Measurements from ENCODE around the gene PARK7. TPM values are rescaled to one million over a fixed set of nuclear protein-coding genes. Genes with fewer than 3 reads are reported as not detected.

Gene PARK7
- total RNA-seq, 6 experiments from 2014 or later, result 144 to 218 (median 173) TPM

DNA sequence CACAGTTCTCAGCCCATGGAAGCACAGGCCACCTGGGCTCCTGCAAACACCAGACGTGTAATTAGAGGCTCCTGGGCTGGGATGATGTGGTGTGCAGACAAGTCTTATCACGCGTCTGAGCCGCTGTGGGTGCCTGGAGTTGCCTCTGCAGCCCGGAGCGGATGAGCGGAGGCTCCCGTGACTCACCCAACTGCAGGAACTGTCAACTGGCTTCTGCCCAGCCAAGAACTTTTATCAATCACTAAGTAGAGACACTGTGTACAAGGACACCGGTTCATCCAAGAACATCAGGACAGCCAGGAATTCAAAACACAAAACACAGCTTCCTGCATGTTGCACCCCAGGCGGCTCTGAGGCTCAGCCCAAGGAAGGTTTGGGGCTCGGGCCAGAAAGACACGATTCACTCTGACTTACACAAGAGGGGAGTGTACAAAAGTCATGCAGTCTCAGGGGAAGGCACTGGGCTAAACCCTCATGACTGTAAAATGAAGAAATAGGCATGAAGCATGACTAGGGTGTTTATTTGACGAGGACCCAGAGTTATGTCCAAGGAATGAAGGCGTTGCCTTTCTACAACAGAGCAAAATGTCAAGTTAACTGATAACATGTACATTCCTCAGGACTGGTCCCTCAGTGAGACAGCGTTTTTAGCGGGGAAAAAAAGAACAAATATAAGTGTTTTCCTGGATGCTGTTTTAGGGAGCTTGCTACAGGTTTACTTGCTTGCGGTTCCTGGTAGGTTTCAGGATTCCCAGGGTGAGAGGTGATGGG lies 43.5 kb downstream of the PARK7 start:
- DNase-seq (peak; percentile 72 to 80 (median 73)), ATAC-seq (peak; percentile 36 to 65 (median 48))
- no peaks in the 10 kb centered on the region for H3K9me3 ChIP-seq
- WGBS (ENCODE audit: insufficient coverage, low coverage, low lambda C conversion rate, missing lambda C conversion rate), result 11% methylated on average over 9 of the region's 17 CpGs
- H3K4me3 ChIP-seq, result no peak overlapping the region
- TF ChIP-seq POLR2A (IDR thresholded peaks at IDR 0.05), result peak; percentile 32
- TF ChIP-seq, protein P1, sequence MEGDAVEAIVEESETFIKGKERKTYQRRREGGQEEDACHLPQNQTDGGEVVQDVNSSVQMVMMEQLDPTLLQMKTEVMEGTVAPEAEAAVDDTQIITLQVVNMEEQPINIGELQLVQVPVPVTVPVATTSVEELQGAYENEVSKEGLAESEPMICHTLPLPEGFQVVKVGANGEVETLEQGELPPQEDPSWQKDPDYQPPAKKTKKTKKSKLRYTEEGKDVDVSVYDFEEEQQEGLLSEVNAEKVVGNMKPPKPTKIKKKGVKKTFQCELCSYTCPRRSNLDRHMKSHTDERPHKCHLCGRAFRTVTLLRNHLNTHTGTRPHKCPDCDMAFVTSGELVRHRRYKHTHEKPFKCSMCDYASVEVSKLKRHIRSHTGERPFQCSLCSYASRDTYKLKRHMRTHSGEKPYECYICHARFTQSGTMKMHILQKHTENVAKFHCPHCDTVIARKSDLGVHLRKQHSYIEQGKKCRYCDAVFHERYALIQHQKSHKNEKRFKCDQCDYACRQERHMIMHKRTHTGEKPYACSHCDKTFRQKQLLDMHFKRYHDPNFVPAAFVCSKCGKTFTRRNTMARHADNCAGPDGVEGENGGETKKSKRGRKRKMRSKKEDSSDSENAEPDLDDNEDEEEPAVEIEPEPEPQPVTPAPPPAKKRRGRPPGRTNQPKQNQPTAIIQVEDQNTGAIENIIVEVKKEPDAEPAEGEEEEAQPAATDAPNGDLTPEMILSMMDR (IDR thresholded peaks at IDR 0.05), result no peak
- peaks cover 0 to 1% (median 0%) of the 10 kb centered on the region in 4 donors for H3K36me3 ChIP-seq
- peaks cover 0 to 7% (median 3%) of the 10 kb centered on the region in 4 donors for H3K4me1 ChIP-seq
- H3K27ac ChIP-seq, result peak overlapping the region; percentile 18 to 63 (median 60)
- intact Hi-C loops (cut with DNase I), result no loop called here
- no peaks in the 10 kb centered on the region for H3K27me3 ChIP-seq

DNA sequence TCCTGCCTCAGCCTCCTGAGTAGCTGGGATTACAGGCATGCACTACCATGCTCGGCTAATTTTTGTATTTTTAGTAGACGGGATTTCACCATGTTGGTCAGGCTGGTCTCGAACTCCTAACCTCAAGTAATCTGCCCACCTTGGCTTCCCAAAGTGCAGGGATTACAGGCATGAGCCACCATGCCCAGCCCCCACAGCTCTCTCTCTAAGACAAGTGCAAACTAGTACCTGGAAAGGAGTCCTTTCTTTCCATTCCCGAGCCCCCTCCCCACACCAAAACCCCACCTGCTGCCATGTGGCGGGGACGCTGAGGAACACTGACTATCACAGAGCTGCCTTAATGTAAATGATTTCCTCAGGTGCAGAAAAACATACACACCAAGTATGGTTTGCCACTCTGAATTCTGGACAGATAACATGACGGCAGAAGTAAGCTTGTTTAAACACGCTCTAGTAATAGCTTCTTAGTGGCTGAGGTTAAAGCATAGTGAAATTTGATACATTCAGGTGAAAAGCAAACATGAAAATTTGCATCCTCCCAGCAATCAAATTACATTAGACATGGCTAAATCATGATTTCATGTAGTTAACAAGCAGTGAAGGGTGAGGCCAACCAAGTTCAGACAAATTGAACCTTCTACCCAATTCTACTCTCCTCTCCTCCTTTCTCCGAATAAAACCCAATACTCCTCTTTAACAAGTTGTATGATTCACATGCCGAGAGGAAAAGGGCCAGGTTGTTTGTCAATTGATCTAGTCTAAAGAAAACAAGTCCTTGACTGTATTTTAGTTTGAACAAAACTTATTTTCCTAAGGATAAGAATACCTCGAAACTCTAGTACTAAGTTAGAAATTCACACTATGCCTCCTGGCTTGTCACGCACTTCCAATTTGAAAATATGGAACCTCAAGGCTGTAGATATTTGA lies 44.8 kb downstream of the PARK7 start:
- intact Hi-C loops (cut with DNase I), result no loop called here
- H3K9me3 ChIP-seq, result no peaks in the 10 kb centered on the region
- ATAC-seq (peak in 1 of 4 donors; percentile 2), DNase-seq (no peak)
- H3K4me3 ChIP-seq, result no peak overlapping the region
- WGBS (ENCODE audit: insufficient coverage, low coverage, low lambda C conversion rate, missing lambda C conversion rate), result 32% methylated on average over 12 of the region's 12 CpGs
- peak; percentile 7 for TF ChIP-seq POLR2A (IDR thresholded peaks at IDR 0.05)
- TF ChIP-seq, protein P1 (IDR thresholded peaks at IDR 0.05), result no peak
- H3K27ac ChIP-seq, result peak overlapping the region; percentile 18 to 63 (median 60)
- peaks cover 0 to 7% (median 3%) of the 10 kb centered on the region in 4 donors for H3K4me1 ChIP-seq
- H3K27me3 ChIP-seq, result no peaks in the 10 kb centered on the region
- H3K36me3 ChIP-seq, result peaks cover 0 to 14% (median 4%) of the 10 kb centered on the region in 4 donors

DNA sequence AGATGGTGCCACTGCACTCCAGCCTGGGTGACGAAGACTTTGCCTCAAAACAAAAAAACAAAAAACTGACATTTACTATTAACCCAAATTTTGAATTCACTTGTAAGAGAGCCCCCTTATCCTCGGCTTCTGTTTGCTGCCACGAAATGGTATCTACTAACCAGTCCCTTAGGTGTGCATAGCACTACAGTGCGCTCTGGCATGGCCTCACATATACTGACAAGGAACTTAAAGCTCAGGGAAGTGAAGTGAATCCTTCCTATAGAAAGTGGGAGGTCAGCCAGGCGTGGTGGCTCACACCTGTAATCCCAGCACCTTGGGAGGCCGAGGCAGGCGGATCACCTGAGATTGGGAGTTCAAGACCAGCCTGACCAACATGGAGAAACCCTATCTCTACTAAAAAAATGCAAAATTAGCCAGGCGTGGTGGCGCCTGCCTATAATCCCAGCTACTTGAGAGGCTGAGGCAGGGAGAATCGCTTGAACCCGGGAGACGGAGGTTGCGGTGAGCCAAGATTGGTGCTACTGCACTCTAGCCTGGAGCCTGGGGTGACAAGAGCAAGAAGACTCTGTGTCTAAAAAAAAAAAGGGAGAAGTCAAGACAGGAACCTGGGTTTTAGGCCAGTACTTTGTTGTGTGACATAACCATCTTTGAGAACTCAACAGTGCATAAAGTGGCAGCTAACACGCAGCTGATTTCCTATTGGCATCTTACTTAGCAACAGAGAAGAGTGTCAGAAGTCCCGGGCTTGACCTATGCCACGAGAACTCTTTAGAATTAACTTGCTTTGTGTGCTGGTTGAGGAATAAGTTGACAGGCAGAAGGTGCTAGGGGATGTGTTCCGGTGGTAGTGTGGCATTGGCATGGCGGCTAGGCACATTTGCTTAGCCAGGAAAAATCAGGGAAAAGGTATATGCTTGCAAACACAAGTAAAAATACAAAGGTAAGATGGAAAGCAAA lies 47.8 kb downstream of the PARK7 start:
- peaks cover 0 to 8% (median 3%) of the 10 kb centered on the region in 4 donors for H3K4me1 ChIP-seq
- 82% methylated on average over 9 of the region's 18 CpGs for WGBS (ENCODE audit: insufficient coverage, low coverage, low lambda C conversion rate, missing lambda C conversion rate)
- intact Hi-C loops (cut with DNase I), result no loop called here
- no peak for TF ChIP-seq POLR2A (IDR thresholded peaks at IDR 0.05)
- TF ChIP-seq, protein P1 (IDR thresholded peaks at IDR 0.05), result no peak
- no peaks in the 10 kb centered on the region for H3K9me3 ChIP-seq
- ATAC-seq, result peak in 1 of 4 donors; percentile 0
- H3K27me3 ChIP-seq, result no peaks in the 10 kb centered on the region
- peaks cover 0 to 44% (median 26%) of the 10 kb centered on the region in 4 donors for H3K36me3 ChIP-seq
- DNase-seq, result no peak
- H3K4me3 ChIP-seq, result no peak overlapping the region
- peak overlapping the region in 1 of 3 donors; percentile 26 for H3K27ac ChIP-seq

All from right lobe of liver (tissue), 6 donors.